ENCODE measurements around the gene SPTA1. TPM values are rescaled to one million over a fixed set of nuclear protein-coding genes. Genes with fewer than 3 reads are reported as not detected.

The SPTA1 gene
- total RNA-seq, 1 experiment from 2014 or later: not detected

GRCh38 chr1:158646465-158646864 lies 40.0 kb downstream of the SPTA1 start (continued):
- no peak for TF ChIP-seq REST (IDR thresholded peaks at IDR 0.05; ENCODE audit: low read depth)
- no peak for TF ChIP-seq EZH2phosphoT487 (IDR thresholded peaks at IDR 0.05; ENCODE audit: borderline replicate concordance)
- no peak for TF ChIP-seq YY1 (IDR thresholded peaks at IDR 0.05; ENCODE audit: extremely low read depth, insufficient replicate concordance, low read depth, low read length)

- intact Hi-C loops (cut with micrococcal nuclease): no loop called here
- H3K79me2 ChIP-seq (ENCODE audit: insufficient read depth, low read length): no peaks in the 10 kb centered on the region
- H3K9me3 ChIP-seq (ENCODE audit: control insufficient read depth in 1 of 2, insufficient read depth in 1 of 2, low read depth in 1 of 2, low read length in 2 of 2): no peaks in the 10 kb centered on the region
- no peak overlapping the region for H2AFZ ChIP-seq (ENCODE audit: low read depth, low read length, poor library complexity, severe bottlenecking)
- TF ChIP-seq ZFX (IDR thresholded peaks at IDR 0.05) (no peak), POLR2AphosphoS5 (IDR thresholded peaks at IDR 0.05; ENCODE audit: low read depth, low read length) (no peak), CEBPB (IDR thresholded peaks at IDR 0.05; ENCODE audit: low read depth) (no peak), ZNF274 (IDR thresholded peaks at IDR 0.05; ENCODE audit: low read depth, low read length) (no peak), JUND (IDR thresholded peaks at IDR 0.05) (no peak), TCF7L2 (IDR thresholded peaks at IDR 0.05; ENCODE audit: borderline replicate concordance, extremely low read depth, insufficient read depth, insufficient read length) (no peak), YY1 (IDR thresholded peaks at IDR 0.05; ENCODE audit: extremely low read depth, insufficient replicate concordance, low read depth, low read length) (no peak), POLR2A (IDR thresholded peaks at IDR 0.05; ENCODE audit: borderline replicate concordance, extremely low read depth, insufficient read depth, insufficient read length) (no peak), SRF (IDR thresholded peaks at IDR 0.05; ENCODE audit: low read depth) (no peak), EGR1 (IDR thresholded peaks at IDR 0.05; ENCODE audit: low read depth) (no peak), EZH2 (IDR thresholded peaks at IDR 0.05) (no peak), SP1 (IDR thresholded peaks at IDR 0.05; ENCODE audit: low read depth) (no peak)
- TF ChIP-seq, protein P1, sequence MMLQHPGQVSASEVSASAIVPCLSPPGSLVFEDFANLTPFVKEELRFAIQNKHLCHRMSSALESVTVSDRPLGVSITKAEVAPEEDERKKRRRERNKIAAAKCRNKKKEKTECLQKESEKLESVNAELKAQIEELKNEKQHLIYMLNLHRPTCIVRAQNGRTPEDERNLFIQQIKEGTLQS (IDR thresholded peaks at IDR 0.05): no peak
- H3K9ac ChIP-seq (ENCODE audit: low read length): no peak overlapping the region
- H3K27me3 ChIP-seq (ENCODE audit: insufficient read depth, low read length): no peaks in the 10 kb centered on the region
- H4K20me1 ChIP-seq (ENCODE audit: insufficient read depth): no peaks in the 10 kb centered on the region
- ATAC-seq: no peak
- no peak overlapping the region for H3K4me2 ChIP-seq (ENCODE audit: low read length)
- H3K36me3 ChIP-seq (ENCODE audit: control insufficient read depth in 1 of 2, insufficient read depth in 2 of 2, low read length in 2 of 2): no peaks in the 10 kb centered on the region
- no peak overlapping the region for H3K27ac ChIP-seq (ENCODE audit: low read depth, low read length)
- BruUV-seq (replicated peaks): no TSS peak
- no peak for DNase-seq (ENCODE audit: low read depth, low spot score)
- no peaks in the 10 kb centered on the region for H3K9me2 ChIP-seq (ENCODE audit: insufficient read depth)
- ChIA-PET CTCF (no interaction called here), RAD21 (ENCODE audit: low non-redundant PET in 1 of 2, low total read pairs in 2 of 2, uncharacterized antibody in 2 of 2, unreplicated experiment in 2 of 2) (no interaction called here), POLR2A (no interaction called here)
- H3K4me1 ChIP-seq (ENCODE audit: control insufficient read depth in 1 of 2, insufficient read depth in 2 of 2, low read length in 2 of 2): no peaks in the 10 kb centered on the region
- no peak overlapping the region for H3K4me3 ChIP-seq (replicated peaks in 1 of 2; ENCODE audit: low read depth in 1 of 2, low read length in 2 of 2)
Observed at GRCh38 chr1:158644449-158644848, 42.1 kb downstream of the SPTA1 start.
